B cell (primary cell): Measurements from ENCODE around the gene DENND1A. TPM values are rescaled to one million over a fixed set of nuclear protein-coding genes. Genes with fewer than 3 reads are reported as not detected.

ENCODE experiments used
- ATAC-seq: fragments of 200-7000 bp; cut with Tn5 transposase; one replicate; pipeline ENCODE4 v1.10.0; 2021; ENCODE audit warnings: low read depth, mild to moderate bottlenecking, moderate number of reproducible peaks, moderate library complexity
- CTCF ChIA-PET: fragments of 350-600 bp; sonication (Branson Sonifier 250); formaldehyde crosslinking; loops from one replicate; lab custom pipeline; 2021; ENCODE audit warnings: antibody characterized with exemption, inconsistent platforms; lab: Charles Lee
- POLR2A ChIA-PET: fragments of 350-600 bp; sonication (Branson Sonifier 250); formaldehyde crosslinking; loops from one replicate; lab custom pipeline; 2021; ENCODE audit warnings: antibody characterized with exemption; lab: Charles Lee
- DNase-seq: peaks from one replicate; pipeline ENCODE4 v3.0.0; 2013
- H2AFZ ChIP-seq: 2 replicates; pipeline ENCODE4 v1.6.1; 2012; ENCODE audit warnings: mild to moderate bottlenecking, low read depth, low read length; ENCODE audit not compliant: insufficient read depth, poor library complexity, severe bottlenecking
- H3K27ac ChIP-seq, 2 donors: 1 replicate in 1 of 2; 2 replicates in 1 of 2; pipeline ENCODE4 v1.5.1; 2012 to 2013; ENCODE audit warnings: low read length in 2 of 2, mild to moderate bottlenecking in 2 of 2, moderate library complexity in 1 of 2
- H3K27me3 ChIP-seq, 4 experiments: fragments of 200-600 bp in 1 of 4; sonication (generic) in 1 of 4; replicated peaks in 1 of 4; 1 replicate in 2 of 4; 2 replicates in 2 of 4; pipeline versions ENCODE4 v1.6.1 to v1.7.0; 2013 to 2016; ENCODE audit warnings: low read length in 3 of 4, mild to moderate bottlenecking in 2 of 4, mixed read lengths in 1 of 4, moderate library complexity in 1 of 4; ENCODE audit not compliant: insufficient read depth in 4 of 4, control insufficient read depth in 3 of 4; ENCODE audit errors: control extremely low read depth in 1 of 4
- H3K36me3 ChIP-seq, 2 experiments: replicated peaks in 1 of 2; 1 replicate in 1 of 2; 2 replicates in 1 of 2; pipeline versions ENCODE4 v1.6.1 to v1.7.1; 2013; ENCODE audit warnings: low read length in 1 of 2; ENCODE audit not compliant: insufficient read depth in 2 of 2, control insufficient read depth in 1 of 2; ENCODE audit errors: control extremely low read depth in 1 of 2, extremely low read depth in 1 of 2
- H3K4me1 ChIP-seq, 2 donors: fragments of 200-600 bp in 1 of 2; sonication (generic) in 1 of 2; 1 replicate in 1 of 2; 2 replicates in 1 of 2; pipeline versions ENCODE4 v1.5.1 to v1.6.1; 2013 to 2017; ENCODE audit warnings: low read length in 2 of 2; ENCODE audit not compliant: control insufficient read depth in 2 of 2, insufficient read depth in 2 of 2
- H3K4me2 ChIP-seq: replicated peaks from 2 replicates; pipeline ENCODE3; 2012; ENCODE audit warnings: mild to moderate bottlenecking, low read depth, low read length; ENCODE audit not compliant: poor library complexity, severe bottlenecking
- H3K4me3 ChIP-seq, 5 experiments: fragments of 200-600 bp in 1 of 5; sonication (generic) in 1 of 5; 1 replicate in 3 of 5; 2 replicates in 2 of 5; pipeline versions ENCODE4 v1.5.1 to v1.7.0; 2011 to 2016; ENCODE audit warnings: low read length in 4 of 5, mild to moderate bottlenecking in 4 of 5, low read depth in 2 of 5, control low read depth in 1 of 5, moderate library complexity in 1 of 5; ENCODE audit not compliant: insufficient read depth in 1 of 5; ENCODE audit errors: control extremely low read depth in 1 of 5, extremely low read depth in 1 of 5
- H3K79me2 ChIP-seq: fragments of 200-600 bp; sonication (generic); one replicate; pipeline ENCODE4 v1.6.0; 2016; ENCODE audit warnings: low read length; ENCODE audit not compliant: control insufficient read depth, insufficient read depth
- H3K9ac ChIP-seq: fragments of 200-600 bp; sonication (generic); 2 replicates; pipeline ENCODE4 v1.6.1; 2017; ENCODE audit warnings: mild to moderate bottlenecking, low read length, moderate library complexity
- H3K9me3 ChIP-seq, 3 donors: one replicate each; pipeline versions ENCODE4 v1.6.1 to v1.7.1; 2013; ENCODE audit warnings: low read length in 2 of 3; ENCODE audit not compliant: control insufficient read depth in 2 of 3, insufficient read depth in 1 of 3; ENCODE audit errors: control extremely low read depth in 1 of 3
- H4K20me1 ChIP-seq: 2 replicates; pipeline ENCODE4 v1.6.0; 2012; ENCODE audit warnings: mild to moderate bottlenecking, low read length; ENCODE audit not compliant: insufficient read depth, control insufficient read depth, poor library complexity, severe bottlenecking
- H3K27ac Mint-ChIP-seq: one replicate; pipeline ENCODE4 v1.8.0; 2021; ENCODE audit warnings: mixed read lengths
- H3K27me3 Mint-ChIP-seq: one replicate; pipeline ENCODE4 v1.8.0; 2021; ENCODE audit warnings: mixed read lengths
- H3K4me1 Mint-ChIP-seq: one replicate; pipeline ENCODE4 v1.8.0; 2021; ENCODE audit warnings: mixed read lengths
- H3K4me3 Mint-ChIP-seq: one replicate; pipeline ENCODE4 v1.8.0; 2021; ENCODE audit warnings: mixed read lengths
- H3K9me3 Mint-ChIP-seq: one replicate; pipeline ENCODE4 v1.8.0; 2022; ENCODE audit warnings: mixed read lengths; ENCODE audit not compliant: insufficient read depth
- CTCF ChIP-seq: fragments of 200-600 bp; IDR thresholded peaks from one replicate; pipeline ENCODE4 v1.8.0; 2022; ENCODE audit warnings: antibody characterized with exemption, mild to moderate bottlenecking
- EZH2 ChIP-seq: IDR thresholded peaks from 2 replicates; pipeline ENCODE4 v1.6.1; 2012; ENCODE audit warnings: borderline replicate concordance, low read depth, mild to moderate bottlenecking, moderate library complexity, low read length; ENCODE audit not compliant: insufficient read depth, poor library complexity, severe bottlenecking
- WGBS: methylation state at CpG from one replicate; pipeline ENCODE4 v1.1.5; 2013; ENCODE audit warnings: missing lambda C conversion rate; ENCODE audit not compliant: insufficient coverage; 5-methylcytosine and 5-hydroxymethylcytosine counted together
- intact Hi-C: fragments of 100-400 bp; cut with micrococcal nuclease; formaldehyde crosslinking; loops from one replicate; pipeline ENCODE4 v1.10.0; 2022
- polyA plus RNA-seq: library from polyadenylated mRNA; depleted of rRNA; stranded (reverse); fragments of >200 nt; gene quantifications from 2 replicates; pipeline ENCODE4 v1.2.3, GENCODE V29; 2012
- total RNA-seq, 2 donors: library from RNA; stranded (reverse); fragments of 120-200 nt in 1 of 2; gene quantifications; 1 replicate in 1 of 2; 2 replicates in 1 of 2; pipeline versions ENCODE4 v1.2.3 to v1.2.4, GENCODE V29; 2013 to 2022

Gene DENND1A
- total and polyA plus RNA-seq, 2 donors (not counting 1 experiment from before 2014, with no cell fraction given), result 10.8 to 26.0 TPM

- H3K9me3 Mint-ChIP-seq, result no peaks in the 10 kb centered on the region
- H3K9ac ChIP-seq, result no peak overlapping the region
- no peak overlapping the region for H2AFZ ChIP-seq
- peaks cover 23% of the 10 kb centered on the region for H3K79me2 ChIP-seq
- ATAC-seq (no peak), DNase-seq (no peak)
- no peaks in the 10 kb centered on the region for H3K36me3 ChIP-seq
- peaks cover 36 to 55% of the 10 kb centered on the region in 2 donors for H3K4me1 ChIP-seq
- 100% methylated on average over 1 of the region's 3 CpGs for WGBS
- H3K27ac ChIP-seq, result no peak overlapping the region
- H3K27me3 Mint-ChIP-seq, result peaks cover 4% of the 10 kb centered on the region
- H4K20me1 ChIP-seq, result no peaks in the 10 kb centered on the region
- H3K9me3 ChIP-seq, result peaks cover 0 to 5% (median 0%) of the 10 kb centered on the region in 3 donors
- peaks cover 22% of the 10 kb centered on the region for H3K4me1 Mint-ChIP-seq
- no peak overlapping the region for H3K4me2 ChIP-seq
- intact Hi-C loops, result loop anchor here (10.0 kb wide), 1 partner anchor 444 kb away; the partner anchor contains the start of gene RC3H2
- CTCF ChIA-PET, result interaction anchor here (0.7 to 8.3 kb wide), 38 partner anchors 11 to 446 kb away, joined by 3 to 214 read pairs (median 9); no protein-coding TSS in a partner anchor
- POLR2A ChIA-PET, result interaction anchor here (2.0 to 2.7 kb wide), 3 partner anchors 10 to 265 kb away, joined by 5 to 11 read pairs (median 6); no protein-coding TSS in a partner anchor
- peaks cover 0 to 4% (median 0%) of the 10 kb centered on the region in 4 experiments for H3K27me3 ChIP-seq
- no peak overlapping the region for H3K4me3 Mint-ChIP-seq
- no peak overlapping the region for H3K27ac Mint-ChIP-seq
- no peak for TF ChIP-seq EZH2
- no peak for TF ChIP-seq CTCF
- no peak overlapping the region for H3K4me3 ChIP-seq
Measured at GRCh38 chr9:123349033-123349432, 580.9 kb downstream of the DENND1A start.

GRCh38 chr9:123348317-123348992 is 581.5 kb downstream of the DENND1A start:
- H2AFZ ChIP-seq, result no peak overlapping the region
- no peak overlapping the region for H3K4me2 ChIP-seq

More at GRCh38 chr9:123348317-123348992, 581.5 kb downstream of the DENND1A start:
- H3K79me2 ChIP-seq, result peaks cover 23% of the 10 kb centered on the region
- ChIA-PET POLR2A (interaction anchor here (2.0 to 2.7 kb wide), 2 partner anchors 10 to 264 kb away, joined by 5 to 11 read pairs; no protein-coding TSS in a partner anchor), CTCF (interaction anchor here (0.8 to 8.3 kb wide), 27 partner anchors 11 to 357 kb away, joined by 3 to 214 read pairs (median 13); no protein-coding TSS in a partner anchor)
- no peak overlapping the region for H3K27ac ChIP-seq
- H3K9ac ChIP-seq, result no peak overlapping the region
- peaks cover 4% of the 10 kb centered on the region for H3K27me3 Mint-ChIP-seq
- intact Hi-C loops, result loop anchor here (10.0 kb wide), 1 partner anchor 444 kb away; the partner anchor contains the start of gene RC3H2
- WGBS, result 95% methylated on average over 8 of the region's 9 CpGs
- H3K4me1 Mint-ChIP-seq, result peaks cover 26% of the 10 kb centered on the region
- H3K4me3 ChIP-seq, result no peak overlapping the region
- peaks cover 0 to 4% (median 0%) of the 10 kb centered on the region in 4 experiments for H3K27me3 ChIP-seq
- H3K27ac Mint-ChIP-seq, result no peak overlapping the region
- ATAC-seq, result no peak
- H3K9me3 ChIP-seq, result peaks cover 0 to 7% (median 0%) of the 10 kb centered on the region in 3 donors
- peaks cover 36 to 56% of the 10 kb centered on the region in 2 donors for H3K4me1 ChIP-seq
- no peak overlapping the region for H3K4me3 Mint-ChIP-seq
- TF ChIP-seq CTCF (no peak), EZH2 (no peak)
- no peak for DNase-seq
- H3K9me3 Mint-ChIP-seq, result no peaks in the 10 kb centered on the region
- no peaks in the 10 kb centered on the region for H4K20me1 ChIP-seq
- no peaks in the 10 kb centered on the region for H3K36me3 ChIP-seq
